ENCODE measurements around the gene CAVIN2. TPM values are rescaled to one million over a fixed set of nuclear protein-coding genes. Genes with fewer than 3 reads are reported as not detected.

The CAVIN2 gene
- total and polyA plus RNA-seq, 9 of the 15 experiments (the other 6 are each of a cell fraction or from before 2014, with no cell fraction given), result 20.6 to 92.4 (median 69.0) TPM

GRCh38 chr2:191866675-191867506 lies 20.0 kb upstream of the CAVIN2 start:
- Histone ChIP-seq H3K4me3 (no peak overlapping the region), H3K27ac (ENCODE audit: extremely low read depth, low read depth, low read length) (peak overlapping the region; percentile 77), H3K27me3 (ENCODE audit: control insufficient read depth in 2 of 2, insufficient read depth in 2 of 2, low read length in 2 of 2) (no peaks in the 10 kb centered on the region), H3K4me2 (ENCODE audit: insufficient read depth, low read length) (peak overlapping the region; percentile 43), H3K79me2 (ENCODE audit: control insufficient read depth, insufficient read depth, low read length) (peaks cover 28% of the 10 kb centered on the region; the same call in 2 of the 3 replicates), H3K9ac (ENCODE audit: insufficient read depth in 1 of 2, low read depth in 2 of 2, low read length in 2 of 2) (peak overlapping the region; percentile 9 to 54; a peak in 3 of 4 replicates), H3K4me1 (replicated peaks in 1 of 2; ENCODE audit: control insufficient read depth in 2 of 2, insufficient read depth in 2 of 2, low read length in 2 of 2) (peaks cover 5 to 33% of the 10 kb centered on the region in 2 experiments; a peak in 3 of 5 replicates), H4K20me1 (replicated peaks; ENCODE audit: control insufficient read depth, insufficient read depth, low read length) (no peaks in the 10 kb centered on the region), H3K9me1 (ENCODE audit: control insufficient read depth, insufficient read depth, low read length) (no peaks in the 10 kb centered on the region), H2AFZ (ENCODE audit: low read depth, low read length) (peak overlapping the region; percentile 82), H3K36me3 (ENCODE audit: control insufficient read depth, insufficient read depth, low read length) (peaks cover 11% of the 10 kb centered on the region; the same call in 2 of the 3 replicates), H3K9me3 (replicated peaks; ENCODE audit: control insufficient read depth, insufficient read depth, low read depth, low read length) (no peaks in the 10 kb centered on the region)
- POLR2A ChIA-PET, result no interaction called here
- intact Hi-C loops (cut with micrococcal nuclease), result loop anchor here (2.0 to 10.0 kb wide), 4 partner anchors 30 to 158 kb away; no protein-coding TSS in a partner anchor
- 34% methylated on average over 7 of the region's 7 CpGs for WGBS (ENCODE audit: insufficient coverage, low coverage, missing lambda C conversion rate)
- peak; percentile 46 for ATAC-seq
- peak; percentile 90 for FAIRE-seq
- no TSS peak for BruUV-seq (replicated peaks)
- peak; percentile 15 to 68 (median 20) for DNase-seq (ENCODE audit: extremely low read depth in 1 of 4, low spot score in 3 of 4)
- in situ Hi-C loops (cut with MboI), result no loop called here
- CTCF ChIA-PET (ENCODE audit: low intra/inter-chr PET ratio), result no interaction called here
- TF ChIP-seq ZNF253 (CRISPR knock-in tag; conservative IDR thresholded peaks at IDR 0.05), result no peak
- 0 out of 4 replicates have a peak, but pooled peaks of 1 of the 2 experiments have one; percentile 25 for TF ChIP-seq HDAC1 (IDR thresholded peaks at IDR 0.05)
- peak; percentile 55; the same call in 1 of the 2 replicates for TF ChIP-seq EP300 (IDR thresholded peaks at IDR 0.05; ENCODE audit: low read length)
- TF ChIP-seq L3MBTL2 (IDR thresholded peaks at IDR 0.05), result peak; percentile 50; the same call in 1 of the 2 replicates
- no peak for TF ChIP-seq ZBTB1 (CRISPR knock-in tag; IDR thresholded peaks at IDR 0.05; ENCODE audit: borderline replicate concordance, low read depth)
- peak; percentile 27; the same call in 1 of the 2 replicates for TF ChIP-seq ETV1 (tag; conservative IDR thresholded peaks at IDR 0.05; ENCODE audit: low read depth)
- TF ChIP-seq ZNF592 (IDR thresholded peaks at IDR 0.05), result peak; percentile 77
- no peak for TF ChIP-seq ZC3H11A (IDR thresholded peaks at IDR 0.05; ENCODE audit: low read depth, low read length)
- peak; percentile 35; the same call in 1 of the 2 replicates for TF ChIP-seq ATF7 (IDR thresholded peaks at IDR 0.05)
- no peak for TF ChIP-seq ZNF77 (CRISPR knock-in tag; IDR thresholded peaks at IDR 0.05)
- no peak for TF ChIP-seq COPS2 (conservative IDR thresholded peaks at IDR 0.05)
- TF ChIP-seq CBFA2T3 (IDR thresholded peaks at IDR 0.05), result peak; percentile 41
- TF ChIP-seq HES1 (IDR thresholded peaks at IDR 0.05; ENCODE audit: low read depth), result no peak
- TF ChIP-seq JUN (IDR thresholded peaks at IDR 0.05; ENCODE audit: borderline replicate concordance, low read depth, low read length), result peak; percentile 66
- no peak for TF ChIP-seq JUN (CRISPR knock-in tag; IDR thresholded peaks at IDR 0.05; ENCODE audit: borderline replicate concordance)
- TF ChIP-seq HINFP (tag; conservative IDR thresholded peaks at IDR 0.05; ENCODE audit: low read depth), result 0 out of 2 replicates have a peak, but pooled peaks have one; percentile 13

Data from K562 (cell line).